GM19240 (cell line): Measurements from ENCODE around the gene ABHD1.
A peak's percentile ranks its signal among the peaks of the same experiment; 100 is the strongest.
"Not testable (repeated sequence)": the region's sequence is repeated elsewhere in the genome, so short reads cannot be mapped to it uniquely, and the experiment has no call there.

ENCODE experiments used
- DNase-seq: peaks from one replicate; pipeline ENCODE4 v3.0.0; 2011; ENCODE audit warnings: low spot score; ENCODE audit not compliant: insufficient read length

ABHD1 gene

DNA sequence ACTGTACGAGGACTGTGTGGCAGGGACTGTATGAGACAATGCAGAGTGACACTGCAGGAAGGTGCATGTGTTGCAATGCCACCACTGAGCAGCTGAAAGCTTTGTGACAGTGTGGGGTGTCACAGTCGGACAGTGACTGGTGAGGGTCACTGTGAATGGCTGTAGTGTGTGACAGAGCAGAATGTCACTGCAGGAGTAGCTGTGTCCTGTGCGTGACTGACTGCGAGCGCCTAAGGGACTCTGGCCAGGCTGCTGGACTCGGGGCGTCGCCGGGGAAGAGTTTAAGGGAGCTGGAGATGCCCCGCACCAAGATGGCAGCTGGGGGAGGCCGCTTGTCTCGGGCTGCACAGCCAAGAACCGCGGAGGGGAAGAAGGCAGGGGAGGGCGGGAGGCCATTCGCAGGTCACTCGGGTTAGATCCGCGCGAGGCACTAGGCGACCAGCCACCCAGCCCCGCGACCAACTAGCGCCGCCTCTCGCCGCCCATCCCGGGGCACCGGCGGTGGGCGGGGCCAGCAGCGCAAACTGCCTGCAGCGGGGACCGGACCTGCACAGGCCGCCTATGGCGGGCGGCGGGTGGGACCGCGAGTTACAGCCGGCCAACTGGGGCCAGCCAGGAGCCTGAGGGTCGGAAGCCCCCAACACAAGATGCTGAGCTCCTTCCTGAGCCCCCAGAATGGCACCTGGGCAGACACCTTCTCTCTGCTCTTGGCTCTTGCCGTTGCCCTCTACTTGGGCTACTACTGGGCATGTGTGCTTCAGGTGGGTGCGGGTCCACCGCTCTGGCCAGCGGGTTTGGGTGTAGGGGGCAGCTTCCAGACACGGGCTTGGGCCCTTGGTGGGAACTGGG lies at the start of gene ABHD1:
Gene ABHD1 (plus strand): TSS at position 514 of the 849 bp plus-strand sequence. CDS start 134 bp downstream, at position 648.
- peak; percentile 29 for DNase-seq

GRCh38 chr2:27074738-27075565 lies 48.7 kb upstream of the ABHD1 start:
- DNase-seq, result no peak

DNA sequence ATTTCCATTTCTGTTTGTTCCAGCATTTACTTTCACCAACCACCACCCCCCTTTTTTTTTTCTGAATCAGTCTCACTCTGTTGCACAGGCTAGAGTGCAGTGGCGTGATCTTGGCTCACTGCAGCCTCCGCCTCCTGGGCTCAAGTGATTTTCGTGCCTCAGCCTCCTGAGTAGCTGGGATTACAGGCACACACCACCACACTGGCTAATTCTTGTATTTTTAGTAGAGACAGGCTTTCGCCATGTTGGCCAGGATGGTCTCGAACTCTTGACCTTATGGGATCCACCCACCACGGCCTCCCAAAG lies 48.1 kb upstream of the ABHD1 start:
- DNase-seq, result not testable (repeated sequence)

- no peak for DNase-seq
Measured at GRCh38 chr2:27076323-27076722, 47.3 kb upstream of the ABHD1 start.

GRCh38 chr2:27077231-27077630 lies 46.4 kb upstream of the ABHD1 start:
- no peak for DNase-seq

DNA sequence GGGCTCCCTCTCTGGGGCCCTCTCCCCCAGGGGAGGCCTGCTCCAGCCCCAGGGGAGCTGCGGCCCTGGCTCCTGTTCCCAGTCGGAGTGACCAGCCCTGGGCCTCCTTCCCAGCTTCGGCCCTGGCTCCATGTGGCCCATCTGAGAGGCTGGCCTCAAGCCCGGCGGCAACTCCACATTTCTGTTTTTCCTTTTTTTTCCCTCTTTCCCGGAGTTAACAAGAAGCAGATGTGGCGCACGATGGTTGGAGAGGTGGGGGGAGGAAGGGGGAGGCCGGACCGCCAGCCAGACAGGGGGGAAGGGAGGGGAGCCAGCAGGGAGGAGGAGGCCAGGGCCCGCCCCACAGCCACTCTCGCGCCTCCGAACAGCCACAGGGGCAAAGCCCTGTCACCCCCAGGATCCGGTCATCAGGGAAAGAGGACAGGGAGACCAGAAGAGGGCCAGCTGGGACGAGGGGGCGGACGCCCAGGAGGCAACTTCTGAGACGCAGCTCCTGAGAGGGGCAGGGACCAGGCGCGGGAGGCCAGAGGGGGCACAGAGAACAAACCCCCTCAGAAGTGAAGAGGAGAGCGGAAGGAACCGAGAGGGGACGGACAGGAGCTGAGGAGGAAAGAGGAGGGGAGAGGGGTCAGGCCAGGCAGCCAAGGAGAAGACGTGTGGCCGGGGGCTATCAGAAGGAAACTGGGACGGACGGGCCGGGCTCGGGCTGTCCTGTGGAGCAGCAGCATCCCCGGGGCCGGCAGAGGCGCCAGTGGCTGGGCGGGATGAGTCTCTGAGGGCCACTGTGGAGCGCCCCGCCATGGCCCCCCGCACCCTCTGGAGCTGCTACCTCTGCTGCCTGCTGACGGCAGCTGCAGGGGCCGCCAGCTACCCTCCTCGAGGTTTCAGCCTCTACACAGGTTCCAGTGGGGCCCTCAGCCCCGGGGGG lies 45.1 kb upstream of the ABHD1 start, which contains the start of gene EMILIN1:
Gene EMILIN1 (plus strand): TSS at position 349 of the 928 bp plus-strand sequence. CDS start 451 bp downstream, at position 800.
- no peak for DNase-seq

- DNase-seq, result no peak
Measured at GRCh38 chr2:27079233-27080139, 44.1 kb upstream of the ABHD1 start.

DNA sequence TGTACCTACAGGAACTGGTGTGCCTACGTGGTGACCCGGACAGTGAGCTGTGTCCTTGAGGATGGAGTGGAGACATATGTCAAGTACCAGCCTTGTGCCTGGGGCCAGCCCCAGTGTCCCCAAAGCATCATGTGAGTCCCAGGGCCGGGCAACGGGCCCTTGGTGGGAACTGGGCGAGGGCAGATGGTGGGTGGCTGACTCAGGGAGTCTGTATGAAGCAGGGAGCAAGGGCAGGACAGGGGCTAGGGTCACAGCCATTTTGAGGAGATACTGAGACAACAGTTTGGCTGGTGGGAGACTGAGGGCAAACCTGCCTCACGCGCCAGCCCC lies 43.5 kb upstream of the ABHD1 start:
- no peak for DNase-seq

- DNase-seq, result no peak
Measured at GRCh38 chr2:27080603-27080936, 43.0 kb upstream of the ABHD1 start.

DNA sequence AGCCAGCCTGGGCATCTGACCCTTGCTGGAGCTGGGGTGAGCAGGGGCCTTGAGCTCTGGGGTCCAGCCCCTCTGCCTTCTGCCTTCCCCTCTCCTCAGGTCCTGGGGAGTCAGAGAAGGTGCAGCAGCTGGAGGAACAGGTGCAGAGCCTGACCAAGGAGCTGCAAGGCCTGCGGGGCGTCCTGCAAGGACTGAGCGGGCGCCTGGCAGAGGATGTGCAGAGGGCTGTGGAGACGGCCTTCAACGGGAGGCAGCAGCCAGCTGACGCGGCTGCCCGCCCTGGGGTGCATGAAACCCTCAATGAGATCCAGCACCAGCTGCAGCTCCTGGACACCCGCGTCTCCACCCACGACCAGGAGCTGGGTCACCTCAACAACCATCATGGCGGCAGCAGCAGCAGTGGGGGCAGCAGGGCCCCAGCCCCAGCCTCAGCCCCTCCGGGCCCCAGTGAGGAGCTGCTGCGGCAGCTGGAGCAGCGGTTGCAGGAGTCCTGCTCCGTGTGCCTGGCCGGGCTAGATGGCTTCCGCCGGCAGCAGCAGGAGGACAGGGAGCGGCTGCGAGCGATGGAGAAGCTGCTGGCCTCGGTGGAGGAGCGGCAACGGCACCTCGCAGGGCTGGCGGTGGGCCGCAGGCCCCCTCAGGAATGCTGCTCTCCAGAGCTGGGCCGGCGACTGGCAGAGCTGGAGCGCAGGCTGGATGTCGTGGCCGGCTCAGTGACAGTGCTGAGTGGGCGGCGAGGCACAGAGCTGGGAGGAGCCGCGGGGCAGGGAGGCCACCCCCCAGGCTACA lies 41.4 kb upstream of the ABHD1 start:
- DNase-seq, result no peak

GRCh38 chr2:27082773-27083409 lies 40.7 kb upstream of the ABHD1 start:
- no peak for DNase-seq

GRCh38 chr2:27083410-27084296 lies 40.0 kb upstream of the ABHD1 start:
- no peak for DNase-seq

GRCh38 chr2:27084297-27085061 lies 39.1 kb upstream of the ABHD1 start:
- DNase-seq, result no peak

DNA sequence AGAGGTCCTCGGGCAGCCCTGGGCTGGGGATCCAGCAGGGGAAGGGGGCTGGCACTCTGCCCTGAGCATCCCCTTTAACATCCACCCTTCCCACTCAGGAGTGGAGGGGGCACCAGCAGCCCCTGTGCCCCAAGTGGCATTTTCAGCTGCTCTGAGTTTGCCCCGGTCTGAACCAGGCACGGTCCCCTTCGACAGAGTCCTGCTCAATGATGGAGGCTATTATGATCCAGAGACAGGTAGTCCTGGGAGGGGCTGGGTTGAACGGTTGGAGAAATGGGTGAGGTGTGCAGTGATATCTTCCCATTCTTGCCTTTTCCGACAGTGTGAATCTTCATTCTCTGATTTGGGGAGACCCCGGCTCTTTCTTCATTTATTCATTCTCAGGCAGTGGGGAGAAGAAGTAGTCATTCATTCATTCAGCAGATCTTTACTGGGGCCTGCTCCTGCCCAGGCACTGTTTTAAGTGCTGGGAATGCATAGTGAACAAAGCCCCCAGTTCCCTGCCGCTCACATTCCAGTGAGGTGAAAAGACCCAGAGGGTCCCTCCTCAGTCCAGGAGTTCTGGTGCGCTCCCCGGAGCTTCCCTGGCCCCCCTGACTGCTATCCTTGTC lies 38.4 kb upstream of the ABHD1 start:
- no peak for DNase-seq

GRCh38 chr2:27085673-27086089 lies 37.9 kb upstream of the ABHD1 start:
- no peak for DNase-seq

- DNase-seq, result peak; percentile 91
Measured at GRCh38 chr2:27086090-27086723, 37.4 kb upstream of the ABHD1 start.
